GM12878 (cell line): ENCODE measurements around the gene PITPNC1. TPM values are rescaled to one million over a fixed set of nuclear protein-coding genes. Genes with fewer than 3 reads are reported as not detected.
A peak's percentile ranks its signal among the peaks of the same experiment; 100 is the strongest.

ENCODE experiments used
- ATAC-seq: fragments of 200-7000 bp; cut with Tn5 transposase; 3 replicates; pipeline ENCODE4 v1.9.1; 2020; ENCODE audit warnings: mild to moderate bottlenecking, moderate library complexity
- BruUV-seq: library from RNA; stranded (reverse); fragments of 400-500 nt; replicated peaks from 2 replicates; lab custom pipeline; 2021; lab: Mats Ljungman, UMichigan
- CTCF ChIA-PET: fragments of 300-600 bp; sonication (Branson Sonifier 250); formaldehyde crosslinking; extraction: SDS; loops from one replicate; lab custom pipeline; 2021; ENCODE audit warnings: inconsistent platforms; lab: Yijun Ruan, JAX
- POLR2A ChIA-PET: fragments of 350-600 bp; formaldehyde crosslinking; extraction: SDS; loops from one replicate; lab custom pipeline; 2021; ENCODE audit warnings: inconsistent platforms; lab: Charles Lee
- RAD21 ChIA-PET: fragments of 300-600 bp; sonication (Branson Sonifier 250); formaldehyde crosslinking; loops from one replicate; lab custom pipeline; 2023; ENCODE audit warnings: antibody characterized with exemption; ENCODE audit not compliant: unreplicated experiment; lab: Charles Lee
- SMC1A ChIA-PET: fragments of 300-600 bp; sonication (Branson Sonifier 250); formaldehyde crosslinking; loops from one replicate; lab custom pipeline; 2023; ENCODE audit not compliant: unreplicated experiment, uncharacterized antibody; lab: Charles Lee
- DNase-seq: peaks from one replicate; pipeline ENCODE4 v3.0.0-alpha.2; 2011; ENCODE audit warnings: low read depth, low spot score
- FAIRE-seq: peaks from 3 replicates; lab custom pipeline; 2011; peaks lifted over from hg19 to GRCh38; lab: Jason Lieb, UNC
- H2AFZ ChIP-seq: 2 replicates; pipeline ENCODE4 v1.6.0; 2011; ENCODE audit warnings: low read depth, low read length, control low read depth; ENCODE audit not compliant: control insufficient read depth
- H3K27ac ChIP-seq: 2 replicates; pipeline ENCODE4 v1.5.1; 2011; ENCODE audit warnings: control low read depth; ENCODE audit not compliant: control insufficient read depth, insufficient read depth
- H3K27me3 ChIP-seq, 2 experiments: replicated peaks in 1 of 2; 2 replicates each; pipeline versions ENCODE4 v1.6.0 to v1.6.1; 2011; ENCODE audit warnings: low read length in 1 of 2; ENCODE audit not compliant: control insufficient read depth in 2 of 2, insufficient read depth in 2 of 2
- H3K36me3 ChIP-seq, 2 experiments: 2 replicates each; pipeline ENCODE4 v1.5.1; 2011; ENCODE audit warnings: low read length in 1 of 2; ENCODE audit not compliant: control insufficient read depth in 2 of 2, insufficient read depth in 2 of 2
- H3K4me1 ChIP-seq: 2 replicates; pipeline ENCODE4 v1.6.1; 2011; ENCODE audit warnings: mild to moderate bottlenecking, low read length, moderate library complexity, mixed read lengths; ENCODE audit not compliant: control insufficient read depth, insufficient read depth
- H3K4me2 ChIP-seq: 2 replicates; pipeline ENCODE4 v1.6.0; 2011; ENCODE audit warnings: control low read depth; ENCODE audit not compliant: control insufficient read depth, insufficient read depth
- H3K4me3 ChIP-seq: fragments of 200-600 bp; sonication (generic); 2 replicates; pipeline ENCODE4 v1.5.1; 2016
- H3K79me2 ChIP-seq: 2 replicates; pipeline ENCODE4 v1.6.0; 2011; ENCODE audit warnings: low read length; ENCODE audit not compliant: control insufficient read depth, insufficient read depth
- H3K9ac ChIP-seq: 2 replicates; pipeline ENCODE4 v1.8.0; 2011; ENCODE audit warnings: low read length, control low read depth, mixed read lengths; ENCODE audit not compliant: control insufficient read depth, insufficient read depth
- H3K9me3 ChIP-seq: replicated peaks from 3 replicates; pipeline ENCODE4 v1.5.1; 2011; ENCODE audit warnings: mild to moderate bottlenecking, low read length; ENCODE audit not compliant: control insufficient read depth, insufficient read depth
- H4K20me1 ChIP-seq: 2 replicates; pipeline ENCODE4 v1.6.0; 2011; ENCODE audit not compliant: control insufficient read depth, insufficient read depth
- ASH2L ChIP-seq: fragments of 300-600, 200-600 bp; sonication (generic); IDR thresholded peaks from 2 replicates; pipeline ENCODE4 v1.6.1; 2017; ENCODE audit warnings: low read depth, mild to moderate bottlenecking, borderline replicate concordance
- CREB1 ChIP-seq: IDR thresholded peaks from 2 replicates; pipeline ENCODE4 v1.6.1; 2012; ENCODE audit warnings: low read depth, mild to moderate bottlenecking, inconsistent platforms
- ETV6 ChIP-seq, 2 experiments: fragments of 450-650 bp in 1 of 2; IDR thresholded peaks in 1 of 2; conservative IDR thresholded peaks in 1 of 2; 2 replicates each; pipeline ENCODE4 v1.6.1; 2014; ENCODE audit warnings: antibody characterized with exemption in 1 of 2, borderline replicate concordance in 1 of 2, low read depth in 1 of 2, mild to moderate bottlenecking in 1 of 2, moderate library complexity in 1 of 2
- HDAC2 ChIP-seq: fragments of 200-600 bp; sonication (generic); IDR thresholded peaks from 2 replicates; pipeline ENCODE4 v1.6.1; 2017
- IKZF2 ChIP-seq, 2 experiments: fragments of 450-650 bp; IDR thresholded peaks; 2 replicates each; pipeline ENCODE4 v1.6.1; 2017; ENCODE audit warnings: mild to moderate bottlenecking in 2 of 2, moderate library complexity in 2 of 2
- KDM1A ChIP-seq: fragments of 200-600 bp; sonication (generic); IDR thresholded peaks from 2 replicates; pipeline ENCODE4 v1.6.1; 2016; ENCODE audit warnings: borderline replicate concordance
- KLF5 ChIP-seq: fragments of 450-650 bp; IDR thresholded peaks from 2 replicates; pipeline ENCODE4 v1.6.1; 2014; ENCODE audit warnings: mild to moderate bottlenecking; ENCODE audit not compliant: partially characterized antibody
- MEF2B ChIP-seq: fragments of 450-650 bp; IDR thresholded peaks from 2 replicates; pipeline ENCODE4 v1.6.1; 2018; ENCODE audit warnings: mild to moderate bottlenecking, moderate library complexity; ENCODE audit not compliant: partially characterized antibody, poor library complexity, severe bottlenecking
- NBN ChIP-seq: fragments of 450-650 bp; IDR thresholded peaks from 2 replicates; pipeline ENCODE4 v1.6.1; 2016
- NFIC ChIP-seq: IDR thresholded peaks from 2 replicates; pipeline ENCODE4 v1.6.1; 2012; ENCODE audit warnings: low read depth, mild to moderate bottlenecking, inconsistent platforms, low read length, moderate library complexity
- POLR2AphosphoS2 ChIP-seq: IDR thresholded peaks from 2 replicates; pipeline ENCODE4 v1.6.1; 2011; ENCODE audit warnings: low read depth, mild to moderate bottlenecking, low read length, improper control_type of control experiment, moderate library complexity
- SMAD5 ChIP-seq: IDR thresholded peaks from 2 replicates; pipeline ENCODE4 v1.6.1; 2016; ENCODE audit warnings: antibody characterized with exemption, low read depth
- TBL1XR1 ChIP-seq: IDR thresholded peaks from 2 replicates; pipeline ENCODE4 v1.6.1; 2012; ENCODE audit warnings: low read depth, low read length, improper control_type of control experiment
- WGBS: methylation state at CpG from one replicate; pipeline ENCODE4 v1.1.6; 2016; ENCODE audit warnings: low lambda C conversion rate; ENCODE audit not compliant: insufficient replicate concordance, insufficient coverage; ENCODE audit errors: missing lambda C conversion rate; 5-methylcytosine and 5-hydroxymethylcytosine counted together
- in situ Hi-C: fragments of 300-500 bp; cut with MboI; formaldehyde crosslinking; loops from 9 replicates; pipeline ENCODE4 v1.14.3; 2018; ENCODE audit warnings: mixed read lengths
- intact Hi-C: fragments of 100-400 bp; cut with micrococcal nuclease; formaldehyde crosslinking; loops from one replicate; pipeline ENCODE4 v1.14.2; 2022; ENCODE audit not compliant: unreplicated experiment
- polyA plus RNA-seq, 11 experiments: library from polyadenylated mRNA; depleted of rRNA in 4 of 11; unstranded in 6 of 11; stranded (reverse) in 5 of 11; fragments of >200 nt; fragmentation: Nextera tagmentation in 4 of 11; fragmentation: Illumina TruSeq in 1 of 11; extraction: Ambion mirVana in 4 of 11; extraction: Trizol in 1 of 11; gene quantifications; 1 replicate in 1 of 11; 2 replicates in 10 of 11; pipeline versions ENCODE4 v1.2.1 to v1.2.3, GENCODE V29; 2011 to 2016; ENCODE audit warnings: inconsistent platforms in 2 of 11, missing spikeins in 2 of 11, low read depth in 1 of 11
- total RNA-seq, 4 experiments: library from RNA; depleted of rRNA in 3 of 4; stranded (reverse); fragments of >200 nt in 3 of 4; fragmentation: Illumina TruSeq in 1 of 4; extraction: Trizol in 1 of 4; gene quantifications; 2 replicates each; pipeline versions ENCODE4 v1.2.1 to v1.2.3, GENCODE V29; 2013 to 2021
- TF ChIP-seq, protein P1 (sequence below): IDR thresholded peaks from 2 replicates; pipeline ENCODE4 v1.6.1; 2011; ENCODE audit warnings: borderline replicate concordance, low read depth, mild to moderate bottlenecking, moderate library complexity, mixed read lengths, low read length; ENCODE audit not compliant: insufficient read depth; ENCODE audit errors: extremely low read length
- TF ChIP-seq, protein P2 (sequence below): fragments of 450-650 bp; conservative IDR thresholded peaks from 2 replicates; pipeline ENCODE4 v1.6.1; 2017; ENCODE audit warnings: mild to moderate bottlenecking, moderate library complexity
- TF ChIP-seq, protein P3 (sequence below): IDR thresholded peaks from 2 replicates; pipeline ENCODE4 v1.6.1; 2012; ENCODE audit warnings: improper control_type of control experiment, low read depth, low read length; ENCODE audit not compliant: insufficient replicate concordance

The PITPNC1 gene
- total and polyA plus RNA-seq, 10 of the 15 experiments (the other 5 are each of a cell fraction or from before 2014, with no cell fraction given), result 12.2 to 62.4 (median 47.3) TPM

DNA sequence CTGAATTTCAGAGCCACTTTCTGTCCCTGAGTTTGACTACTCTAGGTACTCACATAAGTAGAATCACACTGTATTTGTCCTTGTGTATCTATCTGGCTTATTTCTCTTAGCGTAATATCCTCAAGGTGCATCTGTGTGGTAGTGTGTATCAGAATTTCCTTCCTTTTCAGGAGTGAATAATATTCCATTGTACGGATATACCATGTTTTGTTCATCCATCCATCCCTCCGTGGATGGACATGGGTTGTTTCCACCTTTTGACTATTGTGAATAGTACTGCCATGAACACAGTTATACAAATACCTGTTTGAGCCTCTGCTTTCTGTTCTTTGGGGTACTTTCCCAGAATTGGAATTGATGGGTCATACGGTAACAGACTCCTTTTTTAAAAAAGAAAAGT lies 111.7 kb downstream of the PITPNC1 start (continued):
- TF ChIP-seq SMAD5, result no peak
- no peak for TF ChIP-seq CREB1

DNA sequence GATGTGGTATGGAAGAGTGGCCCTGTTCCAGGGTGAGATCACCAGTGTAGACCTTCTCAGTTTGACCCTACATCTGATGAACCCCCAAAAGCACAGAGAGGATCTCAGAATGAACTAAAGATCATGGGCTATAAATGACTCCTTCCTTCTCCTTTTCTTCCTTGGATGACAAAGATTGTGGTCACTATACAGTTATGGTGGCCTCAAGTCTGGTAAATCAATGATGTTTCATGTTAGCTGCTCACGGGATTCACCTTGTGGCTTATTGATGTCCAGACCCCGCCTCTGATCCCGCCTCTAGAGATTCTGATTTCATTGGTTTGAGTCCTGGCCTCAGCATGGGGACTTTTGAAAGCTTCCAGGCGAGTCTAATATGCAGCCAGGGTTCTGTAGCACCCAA lies 112.2 kb downstream of the PITPNC1 start:
- ChIA-PET POLR2A (no interaction called here), CTCF (no interaction called here), RAD21 (interaction anchor here (1.6 kb wide), 1 partner anchor 159 kb away, joined by 3 read pairs; no protein-coding TSS in a partner anchor), SMC1A (interaction anchor here (0.9 kb wide), 1 partner anchor 119 kb away, joined by 3 read pairs; no protein-coding TSS in a partner anchor)
- in situ Hi-C loops (no loop called here), intact Hi-C loops (no loop called here)
- FAIRE-seq (no peak), ATAC-seq (peak; percentile 64), DNase-seq (no peak)
- Histone ChIP-seq H3K27ac (no peak overlapping the region), H3K9ac (no peak overlapping the region), H3K36me3 (0 out of 4 replicates have a peak, but pooled peaks cover 0 to 4% of the 10 kb centered on the region in 2 experiments), H3K4me2 (no peak overlapping the region), H3K4me1 (peaks cover 10% of the 10 kb centered on the region), H3K9me3 (no peaks in the 10 kb centered on the region; the same call in 2 of the 3 replicates), H2AFZ (no peak overlapping the region), H4K20me1 (no peaks in the 10 kb centered on the region), H3K79me2 (peaks cover 20% of the 10 kb centered on the region), H3K27me3 (no peaks in the 10 kb centered on the region), H3K4me3 (no peak overlapping the region)
- no TSS peak for BruUV-seq
- 9% methylated on average over 4 of the region's 4 CpGs for WGBS
- TF ChIP-seq MEF2B (no peak), KLF5 (no peak), ETV6 (conservative IDR thresholded peaks at IDR 0.05 in 1 of 2, IDR thresholded peaks at IDR 0.05 in 1 of 2; ENCODE audit: borderline replicate concordance in 1 of 2, low read depth in 1 of 2) (no peak), KDM1A (no peak), NBN (no peak), HDAC2 (no peak), IKZF2 (IDR thresholded peaks at IDR 0.05) (no peak), NFIC (peak; percentile 64; the same call in 1 of the 2 replicates), POLR2AphosphoS2 (no peak), TBL1XR1 (no peak), ASH2L (no peak)
- TF ChIP-seq, protein P1, sequence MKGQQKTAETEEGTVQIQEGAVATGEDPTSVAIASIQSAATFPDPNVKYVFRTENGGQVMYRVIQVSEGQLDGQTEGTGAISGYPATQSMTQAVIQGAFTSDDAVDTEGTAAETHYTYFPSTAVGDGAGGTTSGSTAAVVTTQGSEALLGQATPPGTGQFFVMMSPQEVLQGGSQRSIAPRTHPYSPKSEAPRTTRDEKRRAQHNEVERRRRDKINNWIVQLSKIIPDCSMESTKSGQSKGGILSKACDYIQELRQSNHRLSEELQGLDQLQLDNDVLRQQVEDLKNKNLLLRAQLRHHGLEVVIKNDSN, result no peak
- TF ChIP-seq, protein P2, sequence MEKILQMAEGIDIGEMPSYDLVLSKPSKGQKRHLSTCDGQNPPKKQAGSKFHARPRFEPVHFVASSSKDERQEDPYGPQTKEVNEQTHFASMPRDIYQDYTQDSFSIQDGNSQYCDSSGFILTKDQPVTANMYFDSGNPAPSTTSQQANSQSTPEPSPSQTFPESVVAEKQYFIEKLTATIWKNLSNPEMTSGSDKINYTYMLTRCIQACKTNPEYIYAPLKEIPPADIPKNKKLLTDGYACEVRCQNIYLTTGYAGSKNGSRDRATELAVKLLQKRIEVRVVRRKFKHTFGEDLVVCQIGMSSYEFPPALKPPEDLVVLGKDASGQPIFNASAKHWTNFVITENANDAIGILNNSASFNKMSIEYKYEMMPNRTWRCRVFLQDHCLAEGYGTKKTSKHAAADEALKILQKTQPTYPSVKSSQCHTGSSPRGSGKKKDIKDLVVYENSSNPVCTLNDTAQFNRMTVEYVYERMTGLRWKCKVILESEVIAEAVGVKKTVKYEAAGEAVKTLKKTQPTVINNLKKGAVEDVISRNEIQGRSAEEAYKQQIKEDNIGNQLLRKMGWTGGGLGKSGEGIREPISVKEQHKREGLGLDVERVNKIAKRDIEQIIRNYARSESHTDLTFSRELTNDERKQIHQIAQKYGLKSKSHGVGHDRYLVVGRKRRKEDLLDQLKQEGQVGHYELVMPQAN, result no peak
- TF ChIP-seq, protein P3, sequence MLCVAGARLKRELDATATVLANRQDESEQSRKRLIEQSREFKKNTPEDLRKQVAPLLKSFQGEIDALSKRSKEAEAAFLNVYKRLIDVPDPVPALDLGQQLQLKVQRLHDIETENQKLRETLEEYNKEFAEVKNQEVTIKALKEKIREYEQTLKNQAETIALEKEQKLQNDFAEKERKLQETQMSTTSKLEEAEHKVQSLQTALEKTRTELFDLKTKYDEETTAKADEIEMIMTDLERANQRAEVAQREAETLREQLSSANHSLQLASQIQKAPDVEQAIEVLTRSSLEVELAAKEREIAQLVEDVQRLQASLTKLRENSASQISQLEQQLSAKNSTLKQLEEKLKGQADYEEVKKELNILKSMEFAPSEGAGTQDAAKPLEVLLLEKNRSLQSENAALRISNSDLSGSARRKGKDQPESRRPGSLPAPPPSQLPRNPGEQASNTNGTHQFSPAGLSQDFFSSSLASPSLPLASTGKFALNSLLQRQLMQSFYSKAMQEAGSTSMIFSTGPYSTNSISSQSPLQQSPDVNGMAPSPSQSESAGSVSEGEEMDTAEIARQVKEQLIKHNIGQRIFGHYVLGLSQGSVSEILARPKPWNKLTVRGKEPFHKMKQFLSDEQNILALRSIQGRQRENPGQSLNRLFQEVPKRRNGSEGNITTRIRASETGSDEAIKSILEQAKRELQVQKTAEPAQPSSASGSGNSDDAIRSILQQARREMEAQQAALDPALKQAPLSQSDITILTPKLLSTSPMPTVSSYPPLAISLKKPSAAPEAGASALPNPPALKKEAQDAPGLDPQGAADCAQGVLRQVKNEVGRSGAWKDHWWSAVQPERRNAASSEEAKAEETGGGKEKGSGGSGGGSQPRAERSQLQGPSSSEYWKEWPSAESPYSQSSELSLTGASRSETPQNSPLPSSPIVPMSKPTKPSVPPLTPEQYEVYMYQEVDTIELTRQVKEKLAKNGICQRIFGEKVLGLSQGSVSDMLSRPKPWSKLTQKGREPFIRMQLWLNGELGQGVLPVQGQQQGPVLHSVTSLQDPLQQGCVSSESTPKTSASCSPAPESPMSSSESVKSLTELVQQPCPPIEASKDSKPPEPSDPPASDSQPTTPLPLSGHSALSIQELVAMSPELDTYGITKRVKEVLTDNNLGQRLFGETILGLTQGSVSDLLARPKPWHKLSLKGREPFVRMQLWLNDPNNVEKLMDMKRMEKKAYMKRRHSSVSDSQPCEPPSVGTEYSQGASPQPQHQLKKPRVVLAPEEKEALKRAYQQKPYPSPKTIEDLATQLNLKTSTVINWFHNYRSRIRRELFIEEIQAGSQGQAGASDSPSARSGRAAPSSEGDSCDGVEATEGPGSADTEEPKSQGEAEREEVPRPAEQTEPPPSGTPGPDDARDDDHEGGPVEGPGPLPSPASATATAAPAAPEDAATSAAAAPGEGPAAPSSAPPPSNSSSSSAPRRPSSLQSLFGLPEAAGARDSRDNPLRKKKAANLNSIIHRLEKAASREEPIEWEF, result no peak
